MM.1S (cell line): Measurements from ENCODE around the gene GPC3.

Experiments
- DNase-seq: peaks from one replicate; pipeline ENCODE4 v3.0.0-alpha.2; 2015
- H2AFZ ChIP-seq: fragments of 300-600 bp; sonication (generic); 2 replicates; pipeline ENCODE4 v1.6.0; 2016; ENCODE audit warnings: antibody characterized with exemption, low read length
- H3F3A ChIP-seq: fragments of 300-600 bp; sonication (generic); 2 replicates; pipeline ENCODE4 v1.6.1; 2016; ENCODE audit warnings: mild to moderate bottlenecking, antibody characterized with exemption, low read length, moderate library complexity, mixed read lengths; ENCODE audit not compliant: insufficient read depth
- H3K27ac ChIP-seq: fragments of 300-600 bp; sonication (generic); 2 replicates; pipeline ENCODE4 v1.5.1; 2016; ENCODE audit warnings: mild to moderate bottlenecking, low read length
- H3K27me3 ChIP-seq: fragments of 300-600 bp; sonication (generic); replicated peaks from 2 replicates; pipeline ENCODE4 v1.6.0; 2016; ENCODE audit warnings: low read length; ENCODE audit not compliant: insufficient read depth
- H3K36me3 ChIP-seq: fragments of 300-600 bp; sonication (generic); replicated peaks from 2 replicates; pipeline ENCODE4 v1.6.1; 2016; ENCODE audit warnings: mild to moderate bottlenecking, low read length, mixed read lengths; ENCODE audit not compliant: insufficient read depth
- H3K4me1 ChIP-seq: fragments of 300-600 bp; sonication (generic); 2 replicates; pipeline ENCODE4 v1.6.1; 2016; ENCODE audit warnings: low read length, mixed read lengths
- H3K4me2 ChIP-seq: fragments of 300-600 bp; sonication (generic); 2 replicates; pipeline ENCODE4 v1.6.0; 2016; ENCODE audit warnings: low read depth, low read length
- H3K4me3 ChIP-seq: fragments of 300-600 bp; sonication (generic); 2 replicates; pipeline ENCODE4 v1.5.1; 2016; ENCODE audit warnings: low read length, mixed read lengths
- H3K79me2 ChIP-seq: fragments of 300-600 bp; sonication (generic); 2 replicates; pipeline ENCODE4 v1.6.1; 2016; ENCODE audit warnings: mixed run types, low read length, mixed read lengths
- H3K9ac ChIP-seq: fragments of 300-600 bp; sonication (generic); 2 replicates; pipeline ENCODE4 v1.6.1; 2016; ENCODE audit warnings: low read length, mixed read lengths
- H3K9me2 ChIP-seq: fragments of 300-600 bp; sonication (generic); replicated peaks from 2 replicates; pipeline ENCODE4 v1.6.1; 2016; ENCODE audit warnings: mild to moderate bottlenecking, low read length, mixed read lengths; ENCODE audit not compliant: insufficient read depth
- H3K9me3 ChIP-seq: fragments of 300-600 bp; sonication (generic); replicated peaks from 2 replicates; pipeline ENCODE4 v1.6.1; 2016; ENCODE audit warnings: mild to moderate bottlenecking, low read length, mixed read lengths; ENCODE audit not compliant: insufficient read depth
- H4K20me1 ChIP-seq: fragments of 300-600 bp; sonication (generic); 2 replicates; pipeline ENCODE4 v1.6.1; 2016; ENCODE audit warnings: mild to moderate bottlenecking, low read length, moderate library complexity, mixed read lengths; ENCODE audit not compliant: insufficient read depth
- EZH2 ChIP-seq: fragments of 300-600 bp; sonication (generic); optimal IDR thresholded peaks from 2 replicates; pipeline ENCODE3; 2017; ENCODE audit warnings: low read depth, mild to moderate bottlenecking, antibody characterized with exemption, low read length, mixed read lengths
- EZH2phosphoT487 ChIP-seq: fragments of 300-600 bp; sonication (generic); IDR thresholded peaks from 2 replicates; pipeline ENCODE4 v1.6.1; 2018; ENCODE audit warnings: antibody characterized with exemption, low read length
- TF ChIP-seq, protein P1 (sequence below): fragments of 300-600 bp; sonication (generic); IDR thresholded peaks from 2 replicates; pipeline ENCODE4 v1.5.1; 2016; ENCODE audit warnings: antibody characterized with exemption, low read length, mixed read lengths

GPC3 gene

DNA sequence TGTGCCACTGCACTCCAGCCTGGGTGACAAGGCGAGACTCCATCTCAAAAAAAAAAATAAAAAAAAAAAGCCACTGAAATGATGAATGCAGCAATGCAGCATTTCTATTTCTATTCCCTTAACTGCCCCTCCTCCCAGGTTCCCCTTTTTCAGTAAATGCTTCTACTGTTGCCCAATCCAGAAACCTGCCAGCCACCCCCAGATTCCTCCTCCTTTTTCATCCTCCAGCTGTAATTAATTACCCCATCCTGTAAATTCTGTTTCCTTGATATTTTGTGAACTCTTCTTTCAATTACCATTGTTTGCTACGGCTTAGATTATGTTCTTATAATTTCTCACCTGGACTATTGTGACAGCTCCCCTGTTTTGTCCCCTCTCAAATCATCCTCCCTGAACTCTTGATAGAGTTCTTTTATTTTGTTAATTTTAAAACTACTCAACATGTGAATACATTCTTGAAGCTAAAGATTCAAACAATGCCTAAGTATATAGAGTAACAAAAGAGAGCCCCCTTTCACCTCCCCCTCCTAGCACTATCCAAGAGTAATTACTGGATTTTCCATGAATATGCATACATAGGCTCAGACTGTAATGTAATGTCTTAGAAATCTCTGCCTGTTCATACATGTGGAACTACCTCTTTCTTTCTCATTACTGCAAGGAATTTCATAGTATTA is 429.5 kb downstream of the GPC3 start:
- Histone ChIP-seq H3K27me3 (no peaks in the 10 kb centered on the region), H2AFZ (no peak overlapping the region), H3K4me2 (no peak overlapping the region), H3K36me3 (no peaks in the 10 kb centered on the region), H3K9me3 (no peaks in the 10 kb centered on the region), H3K9ac (no peak overlapping the region), H3F3A (no peaks in the 10 kb centered on the region), H3K79me2 (no peaks in the 10 kb centered on the region), H3K4me1 (no peaks in the 10 kb centered on the region), H4K20me1 (no peaks in the 10 kb centered on the region), H3K9me2 (no peaks in the 10 kb centered on the region), H3K4me3 (no peak overlapping the region), H3K27ac (no peak overlapping the region)
- no peak for DNase-seq
- TF ChIP-seq, protein P1, sequence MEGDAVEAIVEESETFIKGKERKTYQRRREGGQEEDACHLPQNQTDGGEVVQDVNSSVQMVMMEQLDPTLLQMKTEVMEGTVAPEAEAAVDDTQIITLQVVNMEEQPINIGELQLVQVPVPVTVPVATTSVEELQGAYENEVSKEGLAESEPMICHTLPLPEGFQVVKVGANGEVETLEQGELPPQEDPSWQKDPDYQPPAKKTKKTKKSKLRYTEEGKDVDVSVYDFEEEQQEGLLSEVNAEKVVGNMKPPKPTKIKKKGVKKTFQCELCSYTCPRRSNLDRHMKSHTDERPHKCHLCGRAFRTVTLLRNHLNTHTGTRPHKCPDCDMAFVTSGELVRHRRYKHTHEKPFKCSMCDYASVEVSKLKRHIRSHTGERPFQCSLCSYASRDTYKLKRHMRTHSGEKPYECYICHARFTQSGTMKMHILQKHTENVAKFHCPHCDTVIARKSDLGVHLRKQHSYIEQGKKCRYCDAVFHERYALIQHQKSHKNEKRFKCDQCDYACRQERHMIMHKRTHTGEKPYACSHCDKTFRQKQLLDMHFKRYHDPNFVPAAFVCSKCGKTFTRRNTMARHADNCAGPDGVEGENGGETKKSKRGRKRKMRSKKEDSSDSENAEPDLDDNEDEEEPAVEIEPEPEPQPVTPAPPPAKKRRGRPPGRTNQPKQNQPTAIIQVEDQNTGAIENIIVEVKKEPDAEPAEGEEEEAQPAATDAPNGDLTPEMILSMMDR: no peak
- no peak for TF ChIP-seq EZH2
- TF ChIP-seq EZH2phosphoT487: no peak

DNA sequence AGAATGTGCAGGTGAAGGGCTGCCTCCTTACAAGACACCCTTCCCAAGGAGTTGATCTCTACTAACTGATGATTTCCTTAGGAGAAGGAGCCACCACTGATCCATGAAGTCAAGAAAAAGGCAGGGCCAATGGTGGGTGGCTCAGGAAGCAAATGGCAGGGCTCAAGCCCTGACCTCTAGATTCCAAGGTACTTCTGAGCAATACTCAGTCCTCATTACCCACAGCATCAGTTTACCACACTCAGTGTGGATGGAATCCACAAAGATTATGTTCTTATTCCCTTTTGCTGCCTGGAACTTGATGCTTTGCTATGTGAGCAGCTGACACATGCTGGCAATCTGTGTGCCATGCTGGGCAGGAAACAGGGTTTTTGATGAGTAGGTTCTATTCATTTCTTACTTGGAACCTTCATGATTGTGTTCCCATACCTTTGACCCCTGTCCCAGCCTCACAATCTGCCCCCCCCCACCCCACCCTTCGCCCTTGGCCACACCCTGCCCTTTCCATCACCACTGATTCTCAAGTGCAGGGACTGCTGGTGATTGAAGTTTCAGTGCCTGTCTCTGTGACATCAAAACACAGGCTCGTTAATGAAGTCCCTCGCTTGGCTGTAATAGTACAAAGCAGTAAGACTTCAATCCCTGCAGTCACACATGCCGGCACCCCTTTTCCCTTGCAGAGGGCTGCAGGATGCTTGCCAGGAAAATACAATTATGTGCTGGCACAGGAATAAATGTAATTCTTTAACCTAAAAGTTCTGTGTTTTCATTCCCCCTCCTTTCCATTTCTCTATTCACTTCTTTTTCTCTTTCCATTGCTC is 434.5 kb downstream of the GPC3 start:
- H3K9ac ChIP-seq: no peak overlapping the region
- TF ChIP-seq EZH2: no peak

DNA sequence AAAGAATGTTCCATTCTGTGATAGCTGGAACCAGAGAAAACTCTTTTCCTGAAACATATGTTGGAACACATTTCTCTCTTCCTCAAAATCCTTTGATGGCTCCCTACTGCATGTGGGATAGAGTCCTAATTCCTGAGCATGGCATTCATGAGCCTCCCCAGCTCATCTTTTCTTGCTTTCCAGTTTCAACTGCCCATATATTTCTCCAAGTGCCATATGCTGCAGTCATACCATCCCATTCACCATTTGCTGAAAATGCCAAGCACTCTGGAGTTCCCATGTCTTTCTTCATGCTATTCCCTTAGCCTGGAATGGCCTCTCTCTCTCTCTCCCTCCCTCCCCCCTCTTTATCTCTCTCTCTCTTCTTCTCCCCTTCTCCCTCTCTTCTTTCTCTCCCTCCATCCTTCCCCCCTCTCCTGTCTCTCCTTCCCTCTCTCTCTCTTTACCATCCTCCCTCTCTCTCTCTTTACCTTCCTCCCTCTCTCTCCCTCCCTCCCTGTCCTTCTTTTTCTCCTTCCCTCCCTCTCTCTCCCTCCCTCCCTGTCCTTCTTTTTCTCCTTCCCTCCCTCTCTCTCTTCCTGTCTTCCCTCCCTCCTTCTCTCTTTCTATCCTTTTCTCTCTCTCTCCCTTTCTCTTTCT is 436.0 kb downstream of the GPC3 start:
- Histone ChIP-seq H3K79me2 (no peaks in the 10 kb centered on the region), H3K27me3 (no peaks in the 10 kb centered on the region), H3F3A (no peaks in the 10 kb centered on the region), H3K9ac (no peak overlapping the region), H3K4me3 (no peak overlapping the region), H3K27ac (no peak overlapping the region), H4K20me1 (no peaks in the 10 kb centered on the region), H3K9me2 (no peaks in the 10 kb centered on the region), H3K9me3 (no peaks in the 10 kb centered on the region), H3K4me1 (no peaks in the 10 kb centered on the region), H3K36me3 (no peaks in the 10 kb centered on the region), H3K4me2 (no peak overlapping the region), H2AFZ (no peak overlapping the region)
- no peak for DNase-seq
- no peak for TF ChIP-seq EZH2phosphoT487
- TF ChIP-seq, protein P1: no peak
- no peak for TF ChIP-seq EZH2

More for the DNA sequence above, 434.5 kb downstream of the GPC3 start:
- Histone ChIP-seq H3K9me2 (no peaks in the 10 kb centered on the region), H3K9me3 (no peaks in the 10 kb centered on the region), H3K4me2 (no peak overlapping the region), H3K79me2 (no peaks in the 10 kb centered on the region), H4K20me1 (no peaks in the 10 kb centered on the region), H3K4me3 (no peak overlapping the region), H3F3A (no peaks in the 10 kb centered on the region), H2AFZ (no peak overlapping the region), H3K27ac (no peak overlapping the region), H3K4me1 (no peaks in the 10 kb centered on the region), H3K36me3 (no peaks in the 10 kb centered on the region), H3K27me3 (no peaks in the 10 kb centered on the region)
- DNase-seq: no peak
